NB4 (cell line): Measurements from ENCODE around the gene CMKLR1.

Experiments
- MAX ChIP-seq: IDR thresholded peaks from 2 replicates; pipeline ENCODE4 v1.6.1; 2011; ENCODE audit warnings: low read depth, low read length
- POLR2A ChIP-seq: IDR thresholded peaks from 2 replicates; pipeline ENCODE4 v1.6.1; 2011; ENCODE audit warnings: mild to moderate bottlenecking; ENCODE audit not compliant: insufficient read length; ENCODE audit errors: extremely low read depth
- TF ChIP-seq, protein P1 (sequence below): IDR thresholded peaks from one replicate; pipeline ENCODE4 v1.5.1; 2012; ENCODE audit warnings: low read depth, low read length

DNA sequence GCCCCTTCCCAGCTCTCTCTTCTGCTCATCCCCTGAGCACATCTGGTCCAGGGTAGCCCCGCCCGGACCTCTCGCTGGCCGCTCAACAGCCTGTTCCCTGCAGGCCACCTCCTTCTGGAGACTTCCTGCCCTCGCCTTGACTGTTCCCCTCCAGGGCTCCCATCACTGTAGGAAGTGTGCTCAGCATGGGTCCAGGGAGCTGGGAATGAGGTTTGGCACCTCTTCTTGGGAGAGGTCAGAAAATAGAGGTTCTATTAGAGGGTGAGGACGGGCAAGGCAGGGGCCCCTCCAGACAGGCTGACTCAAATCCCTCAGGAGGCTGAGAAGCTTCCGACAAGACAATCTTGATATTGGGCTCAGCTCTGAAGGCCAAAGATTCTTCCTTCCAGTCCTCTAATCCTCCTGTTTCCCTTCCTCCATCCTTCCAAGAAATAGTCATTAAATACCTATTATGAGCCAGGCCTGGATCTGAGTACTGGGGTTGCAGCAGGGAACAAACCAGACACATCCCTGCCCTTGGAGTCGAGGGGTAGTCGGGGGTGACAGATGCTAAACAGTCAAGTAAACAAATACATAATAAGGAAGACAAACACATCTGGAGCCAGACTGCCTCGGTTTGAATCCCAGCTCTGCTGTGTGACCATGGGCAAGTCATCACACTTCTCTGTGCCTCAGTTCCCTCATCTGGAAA, 30.6 kb downstream of the CMKLR1 start:
- TF ChIP-seq, protein P1, sequence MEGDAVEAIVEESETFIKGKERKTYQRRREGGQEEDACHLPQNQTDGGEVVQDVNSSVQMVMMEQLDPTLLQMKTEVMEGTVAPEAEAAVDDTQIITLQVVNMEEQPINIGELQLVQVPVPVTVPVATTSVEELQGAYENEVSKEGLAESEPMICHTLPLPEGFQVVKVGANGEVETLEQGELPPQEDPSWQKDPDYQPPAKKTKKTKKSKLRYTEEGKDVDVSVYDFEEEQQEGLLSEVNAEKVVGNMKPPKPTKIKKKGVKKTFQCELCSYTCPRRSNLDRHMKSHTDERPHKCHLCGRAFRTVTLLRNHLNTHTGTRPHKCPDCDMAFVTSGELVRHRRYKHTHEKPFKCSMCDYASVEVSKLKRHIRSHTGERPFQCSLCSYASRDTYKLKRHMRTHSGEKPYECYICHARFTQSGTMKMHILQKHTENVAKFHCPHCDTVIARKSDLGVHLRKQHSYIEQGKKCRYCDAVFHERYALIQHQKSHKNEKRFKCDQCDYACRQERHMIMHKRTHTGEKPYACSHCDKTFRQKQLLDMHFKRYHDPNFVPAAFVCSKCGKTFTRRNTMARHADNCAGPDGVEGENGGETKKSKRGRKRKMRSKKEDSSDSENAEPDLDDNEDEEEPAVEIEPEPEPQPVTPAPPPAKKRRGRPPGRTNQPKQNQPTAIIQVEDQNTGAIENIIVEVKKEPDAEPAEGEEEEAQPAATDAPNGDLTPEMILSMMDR, result no peak
- no peak for TF ChIP-seq POLR2A
- no peak for TF ChIP-seq MAX
